H9 (cell line): ENCODE results near the gene TYW1. TPM values are rescaled to one million over a fixed set of nuclear protein-coding genes. Genes with fewer than 3 reads are reported as not detected.

Source experiments
- DNase-seq: peaks from one replicate; pipeline ENCODE4 v3.0.0-alpha.2; 2017
- H2AFZ ChIP-seq: one replicate; pipeline ENCODE4 v1.6.1; 2013; ENCODE audit warnings: mild to moderate bottlenecking, low read length, control low read depth, moderate library complexity
- H2AK5ac ChIP-seq: 2 replicates; pipeline ENCODE4 v1.6.1; 2013; ENCODE audit warnings: low read length, control low read depth, mixed read lengths; ENCODE audit not compliant: insufficient read length
- H2BK120ac ChIP-seq: one replicate; pipeline ENCODE4 v1.6.1; 2013; ENCODE audit warnings: low read depth, mild to moderate bottlenecking, low read length, control low read depth, inconsistent platforms; ENCODE audit not compliant: poor library complexity, severe bottlenecking
- H2BK12ac ChIP-seq: 2 replicates; pipeline ENCODE4 v1.6.1; 2013; ENCODE audit warnings: low read length, control low read depth, mixed read lengths, low read depth; ENCODE audit not compliant: insufficient read length
- H2BK15ac ChIP-seq: 2 replicates; pipeline ENCODE4 v1.6.1; 2013; ENCODE audit warnings: low read depth, low read length, control low read depth
- H2BK20ac ChIP-seq: one replicate; pipeline ENCODE4 v1.6.1; 2013; ENCODE audit warnings: low read depth, mild to moderate bottlenecking, low read length, control low read depth, inconsistent platforms; ENCODE audit not compliant: poor library complexity, severe bottlenecking
- H2BK5ac ChIP-seq: 2 replicates; pipeline ENCODE4 v1.6.1; 2013; ENCODE audit warnings: low read length, control low read depth, mixed read lengths; ENCODE audit not compliant: insufficient read length
- H3K14ac ChIP-seq: 2 replicates; pipeline ENCODE4 v1.6.1; 2013; ENCODE audit warnings: low read length, control low read depth; ENCODE audit not compliant: insufficient read depth
- H3K18ac ChIP-seq: 2 replicates; pipeline ENCODE4 v1.6.1; 2013; ENCODE audit warnings: low read depth, mild to moderate bottlenecking, mixed read lengths, low read length, control low read depth; ENCODE audit not compliant: insufficient read length
- H3K23ac ChIP-seq: 2 replicates; pipeline ENCODE4 v1.6.1; 2013; ENCODE audit warnings: low read length, control low read depth, mixed read lengths, low read depth; ENCODE audit not compliant: insufficient read length
- H3K23me2 ChIP-seq: 2 replicates; pipeline ENCODE4 v1.6.1; 2013; ENCODE audit warnings: low read depth, mild to moderate bottlenecking, mixed read lengths, low read length, control low read depth; ENCODE audit not compliant: insufficient read length, poor library complexity, severe bottlenecking
- H3K27ac ChIP-seq: 2 replicates; pipeline ENCODE4 v1.5.1; 2013; ENCODE audit warnings: low read length, control low read depth, mixed read lengths, low read depth; ENCODE audit not compliant: insufficient read length
- H3K27me3 ChIP-seq: 2 replicates; pipeline ENCODE4 v1.6.1; 2013; ENCODE audit warnings: low read length, control low read depth, inconsistent platforms; ENCODE audit not compliant: insufficient read depth
- H3K4ac ChIP-seq: 2 replicates; pipeline ENCODE4 v1.6.1; 2013; ENCODE audit warnings: low read depth, mild to moderate bottlenecking, control low read depth, inconsistent platforms, low read length, moderate library complexity
- H3K4me1 ChIP-seq: 2 replicates; pipeline ENCODE4 v1.6.1; 2013; ENCODE audit warnings: low read length, control low read depth, inconsistent platforms; ENCODE audit not compliant: insufficient read depth
- H3K4me2 ChIP-seq: 2 replicates; pipeline ENCODE4 v1.6.1; 2013; ENCODE audit warnings: low read length, control low read depth, mixed read lengths; ENCODE audit not compliant: insufficient read length, insufficient read depth
- H3K56ac ChIP-seq: 2 replicates; pipeline ENCODE4 v1.6.1; 2013; ENCODE audit warnings: low read depth, mild to moderate bottlenecking, mixed read lengths, low read length, control low read depth; ENCODE audit not compliant: insufficient read length
- H3K79me1 ChIP-seq: 2 replicates; pipeline ENCODE4 v1.6.1; 2013; ENCODE audit warnings: low read depth, mild to moderate bottlenecking, moderate library complexity, low read length, control low read depth, inconsistent platforms; ENCODE audit not compliant: insufficient read depth, poor library complexity, severe bottlenecking
- H3K79me2 ChIP-seq: 2 replicates; pipeline ENCODE4 v1.6.1; 2013; ENCODE audit warnings: low read length, control low read depth, inconsistent platforms; ENCODE audit not compliant: insufficient read depth
- H3K9ac ChIP-seq: 2 replicates; pipeline ENCODE4 v1.6.1; 2013; ENCODE audit warnings: low read length, control low read depth, mixed read lengths; ENCODE audit not compliant: insufficient read length; ENCODE audit errors: extremely low read depth
- H3K9me3 ChIP-seq: one replicate; pipeline ENCODE4 v1.6.1; 2013; ENCODE audit warnings: low read depth, low read length, inconsistent platforms; ENCODE audit not compliant: control insufficient read depth
- H3T11ph ChIP-seq: one replicate; pipeline ENCODE4 v1.6.1; 2013; ENCODE audit warnings: mild to moderate bottlenecking, low read length, control low read depth, inconsistent platforms
- H4K20me1 ChIP-seq: one replicate; pipeline ENCODE4 v1.6.1; 2013; ENCODE audit not compliant: control insufficient read depth, insufficient read length, insufficient read depth
- H4K5ac ChIP-seq: 2 replicates; pipeline ENCODE4 v1.6.1; 2013; ENCODE audit warnings: low read depth, mild to moderate bottlenecking, mixed read lengths, low read length, control low read depth; ENCODE audit not compliant: insufficient read length
- H4K8ac ChIP-seq: replicated peaks from 2 replicates; pipeline ENCODE4 v1.6.1; 2013; ENCODE audit warnings: low read length, control low read depth, mixed read lengths, low read depth; ENCODE audit not compliant: insufficient read length
- H4K91ac ChIP-seq: 2 replicates; pipeline ENCODE4 v1.6.1; 2013; ENCODE audit warnings: low read depth, mild to moderate bottlenecking, moderate library complexity, mixed read lengths, low read length, control low read depth; ENCODE audit not compliant: insufficient read length
- H3K27ac Mint-ChIP-seq, 3 experiments: 2 replicates in 2 of 3; 3 replicates in 1 of 3; pipeline ENCODE4 v1.8.0; 2020 to 2021; ENCODE audit warnings: mixed read lengths in 3 of 3, mild to moderate bottlenecking in 1 of 3, moderate library complexity in 1 of 3
- H3K27me3 Mint-ChIP-seq: 2 replicates; pipeline ENCODE4 v1.8.0; 2021; ENCODE audit warnings: low read depth, mild to moderate bottlenecking, moderate library complexity, mixed read lengths
- H3K36me3 Mint-ChIP-seq, 3 experiments: 2 replicates in 2 of 3; 3 replicates in 1 of 3; pipeline ENCODE4 v1.8.0; 2020 to 2021; ENCODE audit warnings: low read depth in 3 of 3, mixed read lengths in 3 of 3; ENCODE audit not compliant: insufficient read depth in 1 of 3
- H3K4me1 Mint-ChIP-seq, 2 experiments: 2 replicates each; pipeline ENCODE4 v1.8.0; 2020; ENCODE audit warnings: mixed read lengths in 2 of 2
- H3K4me3 Mint-ChIP-seq, 2 experiments: 2 replicates in 1 of 2; 3 replicates in 1 of 2; pipeline ENCODE4 v1.8.0; 2020 to 2021; ENCODE audit warnings: mild to moderate bottlenecking in 2 of 2, mixed read lengths in 2 of 2, moderate library complexity in 1 of 2
- H3K9me3 Mint-ChIP-seq, 2 experiments: 2 replicates in 1 of 2; 3 replicates in 1 of 2; pipeline ENCODE4 v1.8.0; 2020; ENCODE audit warnings: mild to moderate bottlenecking in 2 of 2, mixed read lengths in 2 of 2, moderate library complexity in 1 of 2
- CTCF ChIP-seq: fragments of 200-600 bp; sonication (generic); conservative IDR thresholded peaks from 3 replicates; pipeline ENCODE4 v1.8.0; 2021; ENCODE audit warnings: antibody characterized with exemption, mild to moderate bottlenecking
- WGBS: extraction: QIAGEN DNeasy Blood & Tissue Kit; methylation state at CpG from one replicate; pipeline ENCODE4 v1.1.7; 2013; ENCODE audit warnings: missing lambda C conversion rate, low lambda C conversion rate, mixed read lengths; ENCODE audit not compliant: insufficient read length; ENCODE audit errors: extremely low coverage; 5-methylcytosine and 5-hydroxymethylcytosine counted together
- total RNA-seq: library from RNA; stranded (reverse); gene quantifications from 2 replicates; pipeline ENCODE4 v1.2.1, GENCODE V29; 2021

TYW1 gene
- total RNA-seq, 1 experiment from 2014 or later: 22.3 TPM

GRCh38 chr7:66961096-66961495 lies 35.5 kb upstream of the TYW1 start:
- Histone ChIP-seq H2BK120ac (no peak overlapping the region), H2AK5ac (no peak overlapping the region), H3K27ac (no peak overlapping the region), H3K4ac (no peak overlapping the region), H3K14ac (no peak overlapping the region), H3K18ac (no peak overlapping the region), H2BK12ac (no peak overlapping the region), H4K8ac (no peak overlapping the region), H3K9ac (no peak overlapping the region), H4K91ac (no peak overlapping the region), H3K79me1 (no peaks in the 10 kb centered on the region), H3K9me3 (no peaks in the 10 kb centered on the region), H2BK20ac (no peak overlapping the region), H3K27me3 (no peaks in the 10 kb centered on the region), H4K5ac (no peak overlapping the region), H2BK15ac (no peak overlapping the region), H3K23ac (no peak overlapping the region), H3T11ph (no peak overlapping the region), H3K56ac (no peak overlapping the region), H4K20me1 (no peaks in the 10 kb centered on the region), H3K4me1 (no peaks in the 10 kb centered on the region), H2BK5ac (no peak overlapping the region), H3K23me2 (no peaks in the 10 kb centered on the region), H2AFZ (no peak overlapping the region), H3K79me2 (no peaks in the 10 kb centered on the region), H3K4me2 (no peak overlapping the region)
- DNase-seq: no peak
- Mint-ChIP-seq H3K4me3 (no peak overlapping the region), H3K36me3 (peaks cover 4 to 29% (median 28%) of the 10 kb centered on the region in 3 experiments; a peak in 5 of 7 replicates), H3K27ac (0 out of 7 replicates have a peak overlapping the region, but pooled peaks of 1 of the 3 experiments have one; percentile 49), H3K4me1 (no peaks in the 10 kb centered on the region), H3K27me3 (no peaks in the 10 kb centered on the region), H3K9me3 (peaks cover 8 to 11% of the 10 kb centered on the region in 2 experiments)
- no peak for TF ChIP-seq CTCF
- WGBS: no CpG with 5 or more reads among the region's 5 CpGs
